HL-60 (cell line): Measurements from ENCODE around the gene PGLYRP4.
A peak's percentile ranks its signal among the peaks of the same experiment; 100 is the strongest.

Source experiments
- DNase-seq, 2 experiments: peaks; one replicate each; pipeline ENCODE4 v3.0.0-alpha.2; 2010 to 2020; ENCODE audit warnings: low read depth in 1 of 2, low spot score in 1 of 2
- H3K27ac ChIP-seq: fragments of 250-450 bp; sonication (Bioruptor Pico); replicated peaks from 2 replicates; pipeline ENCODE4 v1.5.1; 2020; ENCODE audit warnings: mild to moderate bottlenecking, moderate library complexity
- H3K27me3 ChIP-seq: fragments of 250-450 bp; sonication (Bioruptor Pico); 2 replicates; pipeline ENCODE4 v1.5.1; 2021; ENCODE audit warnings: mild to moderate bottlenecking, moderate library complexity; ENCODE audit not compliant: insufficient read depth, poor library complexity, severe bottlenecking
- H3K4me3 ChIP-seq: replicated peaks from 2 replicates; pipeline ENCODE4 v1.5.1; 2011; ENCODE audit warnings: mild to moderate bottlenecking, control low read depth, low read length; ENCODE audit not compliant: insufficient read depth
- CTCF ChIP-seq: IDR thresholded peaks from one replicate; pipeline ENCODE4 v1.5.1; 2011; ENCODE audit warnings: low read length, control low read depth, inconsistent platforms; ENCODE audit not compliant: insufficient read depth
- GABPA ChIP-seq: IDR thresholded peaks from 2 replicates; pipeline ENCODE4 v1.6.1; 2012; ENCODE audit warnings: low read depth
- POLR2AphosphoS5 ChIP-seq: IDR thresholded peaks from 2 replicates; pipeline ENCODE4 v1.6.1; 2012; ENCODE audit warnings: low read depth
- REST ChIP-seq: IDR thresholded peaks from 2 replicates; pipeline ENCODE4 v1.6.1; 2012; ENCODE audit warnings: low read depth; ENCODE audit not compliant: insufficient replicate concordance
- SPI1 ChIP-seq: IDR thresholded peaks from 2 replicates; pipeline ENCODE4 v1.6.1; 2012; ENCODE audit warnings: low read depth, mild to moderate bottlenecking, borderline replicate concordance

PGLYRP4 gene

GRCh38 chr1:153343811-153344717, 4.6 kb downstream of the PGLYRP4 start:
- Histone ChIP-seq H3K27me3 (no peaks in the 10 kb centered on the region), H3K27ac (peak overlapping the region; percentile 84), H3K4me3 (no peak overlapping the region)
- no peak for TF ChIP-seq CTCF
- TF ChIP-seq POLR2AphosphoS5, result no peak
- TF ChIP-seq REST, result no peak
- no peak for TF ChIP-seq GABPA
- TF ChIP-seq SPI1, result no peak
- no peak for DNase-seq

- H3K27ac ChIP-seq, result no peak overlapping the region
Measured at GRCh38 chr1:153343040-153343681, 5.5 kb downstream of the PGLYRP4 start.

More at GRCh38 chr1:153343040-153343681, 5.5 kb downstream of the PGLYRP4 start:
- TF ChIP-seq CTCF (no peak), GABPA (no peak), POLR2AphosphoS5 (no peak), REST (no peak), SPI1 (peak; percentile 56; the same call in 1 of the 2 replicates)
- H3K4me3 ChIP-seq, result no peak overlapping the region
- no peak for DNase-seq
- H3K27me3 ChIP-seq, result no peaks in the 10 kb centered on the region
